Rectal smooth muscle tissue (tissue), 1 donor: ENCODE results near the gene DCBLD2.

Experiments used
- H3K27ac ChIP-seq: one replicate; pipeline ENCODE4 v1.7.0; 2013; ENCODE audit warnings: low read depth, low read length, inconsistent platforms
- H3K27me3 ChIP-seq: one replicate; pipeline ENCODE4 v1.7.0; 2013; ENCODE audit warnings: low read length; ENCODE audit not compliant: control insufficient read depth, insufficient read depth
- H3K36me3 ChIP-seq: one replicate; pipeline ENCODE4 v1.7.0; 2013; ENCODE audit warnings: low read length; ENCODE audit not compliant: control insufficient read depth, insufficient read depth
- H3K4me1 ChIP-seq: one replicate; pipeline ENCODE4 v1.7.0; 2013; ENCODE audit warnings: low read length; ENCODE audit not compliant: control insufficient read depth, insufficient read depth
- H3K4me3 ChIP-seq: one replicate; pipeline ENCODE4 v1.7.0; 2013; ENCODE audit warnings: low read length
- H3K9ac ChIP-seq: one replicate; pipeline ENCODE4 v1.7.0; 2013; ENCODE audit warnings: low read length

The DCBLD2 gene

GRCh38 chr3:98901392-98902350, at the start of gene DCBLD2:
TSS of gene DCBLD2 (minus strand) at chr3:98901695. CDS start at chr3:98901326, 369 bp downstream.
- H3K4me3 ChIP-seq = peak within 1 kb of the TSS; percentile 94
- H3K27ac ChIP-seq = peak within 1 kb of the TSS; percentile 94
- H3K36me3 ChIP-seq = no peaks in the 10 kb centered on the region
- H3K4me1 ChIP-seq = peaks cover 11% of the 10 kb centered on the region
- H3K9ac ChIP-seq = peak within 1 kb of the TSS; percentile 51
- no peaks in the 10 kb centered on the region for H3K27me3 ChIP-seq

- H3K27ac ChIP-seq = no peak overlapping the region
- no peaks in the 10 kb centered on the region for H3K4me1 ChIP-seq
- no peak overlapping the region for H3K9ac ChIP-seq
- H3K36me3 ChIP-seq = no peaks in the 10 kb centered on the region
- H3K27me3 ChIP-seq = no peaks in the 10 kb centered on the region
- H3K4me3 ChIP-seq = no peak overlapping the region
Observed at GRCh38 chr3:98945666-98946065, 44.2 kb upstream of the DCBLD2 start.

- H3K27me3 ChIP-seq = no peaks in the 10 kb centered on the region
- H3K9ac ChIP-seq = no peak overlapping the region
- no peaks in the 10 kb centered on the region for H3K4me1 ChIP-seq
- H3K27ac ChIP-seq = no peak overlapping the region
- H3K36me3 ChIP-seq = no peaks in the 10 kb centered on the region
- H3K4me3 ChIP-seq = no peak overlapping the region
Observed at GRCh38 chr3:98945101-98945524, 43.6 kb upstream of the DCBLD2 start.

GRCh38 chr3:98930413-98930812, 28.9 kb upstream of the DCBLD2 start:
- no peaks in the 10 kb centered on the region for H3K36me3 ChIP-seq
- no peak overlapping the region for H3K4me3 ChIP-seq
- no peak overlapping the region for H3K27ac ChIP-seq
- no peaks in the 10 kb centered on the region for H3K27me3 ChIP-seq
- H3K9ac ChIP-seq = no peak overlapping the region
- H3K4me1 ChIP-seq = no peaks in the 10 kb centered on the region

GRCh38 chr3:98921957-98922356, 20.5 kb upstream of the DCBLD2 start:
- Histone ChIP-seq H3K9ac (no peak overlapping the region), H3K27ac (no peak overlapping the region), H3K4me1 (no peaks in the 10 kb centered on the region), H3K27me3 (no peaks in the 10 kb centered on the region), H3K36me3 (no peaks in the 10 kb centered on the region), H3K4me3 (no peak overlapping the region)

- H3K4me3 ChIP-seq = no peak overlapping the region
- H3K4me1 ChIP-seq = no peaks in the 10 kb centered on the region
- H3K27me3 ChIP-seq = no peaks in the 10 kb centered on the region
- no peak overlapping the region for H3K27ac ChIP-seq
- no peaks in the 10 kb centered on the region for H3K36me3 ChIP-seq
- H3K9ac ChIP-seq = no peak overlapping the region
Observed at GRCh38 chr3:98920166-98920565, 18.7 kb upstream of the DCBLD2 start.

- Histone ChIP-seq H3K27ac (no peak overlapping the region), H3K9ac (no peak overlapping the region), H3K4me1 (no peaks in the 10 kb centered on the region), H3K4me3 (no peak overlapping the region), H3K36me3 (no peaks in the 10 kb centered on the region), H3K27me3 (no peaks in the 10 kb centered on the region)
Observed at GRCh38 chr3:98918586-98918985, 17.1 kb upstream of the DCBLD2 start.

GRCh38 chr3:98917608-98918007, 16.1 kb upstream of the DCBLD2 start:
- Histone ChIP-seq H3K4me1 (no peaks in the 10 kb centered on the region), H3K27me3 (no peaks in the 10 kb centered on the region), H3K9ac (no peak overlapping the region), H3K27ac (no peak overlapping the region), H3K36me3 (no peaks in the 10 kb centered on the region), H3K4me3 (no peak overlapping the region)

GRCh38 chr3:98914210-98915080, 12.9 kb upstream of the DCBLD2 start:
- Histone ChIP-seq H3K27ac (no peak overlapping the region), H3K4me3 (no peak overlapping the region), H3K27me3 (no peaks in the 10 kb centered on the region), H3K9ac (no peak overlapping the region), H3K4me1 (no peaks in the 10 kb centered on the region), H3K36me3 (no peaks in the 10 kb centered on the region)

GRCh38 chr3:98912448-98912847, 11.0 kb upstream of the DCBLD2 start:
- Histone ChIP-seq H3K4me3 (no peak overlapping the region), H3K27me3 (no peaks in the 10 kb centered on the region), H3K36me3 (no peaks in the 10 kb centered on the region), H3K9ac (no peak overlapping the region), H3K27ac (no peak overlapping the region), H3K4me1 (no peaks in the 10 kb centered on the region)

- H3K27ac ChIP-seq = no peak overlapping the region
- H3K27me3 ChIP-seq = no peaks in the 10 kb centered on the region
Observed at GRCh38 chr3:98906230-98906629, 4.7 kb upstream of the DCBLD2 start.

GRCh38 chr3:98903705-98904481, 2.4 kb upstream of the DCBLD2 start:
- Histone ChIP-seq H3K4me1 (peaks cover 11% of the 10 kb centered on the region), H3K27me3 (no peaks in the 10 kb centered on the region), H3K9ac (no peak overlapping the region), H3K4me3 (no peak overlapping the region), H3K36me3 (no peaks in the 10 kb centered on the region), H3K27ac (no peak overlapping the region)

More at GRCh38 chr3:98906230-98906629, 4.7 kb upstream of the DCBLD2 start:
- Histone ChIP-seq H3K4me3 (no peak overlapping the region), H3K36me3 (no peaks in the 10 kb centered on the region), H3K9ac (no peak overlapping the region), H3K4me1 (peaks cover 4% of the 10 kb centered on the region)
